Small intestine (tissue), 7 donors: ENCODE results near the gene ZNF438. TPM values are rescaled to one million over a fixed set of nuclear protein-coding genes. Genes with fewer than 3 reads are reported as not detected.

ENCODE experiments used
- DNase-seq, 2 donors: peaks; one replicate each; pipeline versions ENCODE4 v3.0.0 to v3.0.0-alpha.2; 2013
- FAIRE-seq: peaks from 2 replicates; lab custom pipeline; 2012; peaks lifted over from hg19 to GRCh38; lab: Jason Lieb, UNC
- H3K27ac ChIP-seq, 3 donors: one replicate each; pipeline ENCODE4 v1.5.1; 2013; ENCODE audit warnings: low read length in 2 of 3, mild to moderate bottlenecking in 2 of 3, control low read depth in 1 of 3, inconsistent platforms in 1 of 3, low read depth in 1 of 3, moderate library complexity in 1 of 3
- H3K27me3 ChIP-seq, 3 donors: one replicate each; pipeline ENCODE4 v1.6.1; 2013; ENCODE audit warnings: low read length in 3 of 3, inconsistent platforms in 1 of 3; ENCODE audit not compliant: control insufficient read depth in 3 of 3, insufficient read depth in 3 of 3
- H3K36me3 ChIP-seq, 3 donors: one replicate each; pipeline ENCODE4 v1.6.1; 2013; ENCODE audit warnings: low read length in 3 of 3, inconsistent platforms in 1 of 3, low read depth in 1 of 3, mild to moderate bottlenecking in 1 of 3, moderate library complexity in 1 of 3; ENCODE audit not compliant: control insufficient read depth in 3 of 3, insufficient read depth in 2 of 3
- H3K4me1 ChIP-seq, 3 donors: one replicate each; pipeline ENCODE4 v1.6.1; 2013; ENCODE audit warnings: low read length in 2 of 3, inconsistent platforms in 1 of 3, low read depth in 1 of 3, mild to moderate bottlenecking in 1 of 3, moderate library complexity in 1 of 3; ENCODE audit not compliant: control insufficient read depth in 3 of 3, insufficient read depth in 2 of 3
- H3K4me3 ChIP-seq, 3 donors: one replicate each; pipeline ENCODE4 v1.5.1; 2013; ENCODE audit warnings: low read length in 3 of 3, control low read depth in 1 of 3, inconsistent platforms in 1 of 3, low read depth in 1 of 3, mild to moderate bottlenecking in 1 of 3, moderate library complexity in 1 of 3
- H3K9me3 ChIP-seq, 2 donors: one replicate each; pipeline ENCODE4 v1.6.1; 2013; ENCODE audit warnings: low read depth in 1 of 2, low read length in 1 of 2; ENCODE audit not compliant: control insufficient read depth in 2 of 2, insufficient read depth in 1 of 2
- WGBS, 3 donors: extraction: QIAGEN DNeasy Blood & Tissue Kit; methylation state at CpG; one replicate each; pipeline ENCODE4 v1.1.7; 2013; 5-methylcytosine and 5-hydroxymethylcytosine counted together
- polyA plus RNA-seq, 4 donors: library from polyadenylated mRNA; stranded (reverse) in 3 of 4; unstranded in 1 of 4; fragments of 200-250 nt in 3 of 4; fragments of 120-200 nt in 1 of 4; gene quantifications; one replicate each; pipeline versions ENCODE4 v1.2.1 to v1.2.3, GENCODE V29; 2013
- donor health status: healthy with polysubstance abuse.
- donor health status: control.
- donor health status: control.
- donor health status: Bipolar disorder and iron deficiency.
- donor health status: healthy.

ZNF438 gene
- polyA plus RNA-seq, 4 donors, result 4.1 to 6.4 (median 5.5) TPM

DNA sequence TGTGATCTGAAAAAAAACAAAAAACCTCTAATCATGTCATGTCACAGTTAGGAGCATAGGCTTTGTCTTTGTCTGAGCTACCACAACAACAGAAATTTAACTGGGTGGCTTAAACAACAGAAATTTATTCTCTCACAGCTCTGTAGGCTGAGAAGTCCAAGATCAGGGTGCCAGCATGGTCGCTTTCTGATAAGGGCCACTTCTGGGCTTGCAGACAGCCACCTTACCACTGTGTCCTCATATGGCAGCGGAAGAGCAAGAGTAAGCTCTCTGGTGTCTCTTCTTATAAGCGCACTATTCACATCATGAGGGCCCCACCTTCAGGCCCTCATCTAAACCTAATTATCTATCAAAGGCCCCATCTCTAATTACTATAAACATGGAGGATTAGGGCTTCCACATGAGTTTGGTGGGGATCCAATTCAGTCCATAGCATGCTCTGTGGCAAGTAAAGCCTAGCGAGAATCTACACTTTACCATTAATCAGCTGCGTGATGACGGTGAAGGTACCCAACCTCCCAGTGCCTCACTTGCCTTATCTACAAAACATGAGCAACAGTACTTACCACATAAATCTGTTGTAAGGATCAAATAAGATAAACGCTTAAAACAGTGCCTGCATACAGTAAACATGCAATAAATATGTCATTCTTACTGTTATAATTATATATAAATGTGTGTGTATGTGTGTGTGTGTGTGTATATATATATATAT, 17.3 kb downstream of the ZNF438 start:
- WGBS, 3 donors, result 89 to 95% (median 92%) methylated on average over 7 of the region's 7 CpGs
- FAIRE-seq (no peak), DNase-seq (no peak)
- no peaks in the 10 kb centered on the region for H3K9me3 ChIP-seq
- H3K4me1 ChIP-seq, result peaks cover 0 to 6% (median 0%) of the 10 kb centered on the region in 3 donors
- no peak overlapping the region for H3K4me3 ChIP-seq
- no peaks in the 10 kb centered on the region for H3K36me3 ChIP-seq
- no peak overlapping the region for H3K27ac ChIP-seq
- H3K27me3 ChIP-seq, result no peaks in the 10 kb centered on the region

DNA sequence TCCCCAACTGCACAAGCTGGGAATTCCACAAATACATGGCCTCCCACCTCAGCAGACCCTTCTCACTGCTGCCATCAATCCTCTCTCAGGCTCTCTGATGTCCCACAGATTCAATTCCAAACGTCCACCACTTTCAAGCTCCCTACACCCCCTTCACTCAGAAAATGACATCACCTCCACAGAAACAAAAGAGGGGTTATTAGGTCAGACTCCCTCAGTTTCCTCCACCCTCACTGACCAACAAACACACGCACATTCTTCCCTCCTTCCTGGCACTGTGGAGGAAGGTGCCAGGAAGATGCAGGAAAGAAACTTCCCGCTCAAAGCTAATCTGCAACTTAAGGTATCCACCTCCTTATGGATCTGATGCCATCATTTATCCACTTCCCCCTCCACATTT, 18.3 kb downstream of the ZNF438 start:
- no peak for FAIRE-seq
- no peak overlapping the region for H3K27ac ChIP-seq

DNA sequence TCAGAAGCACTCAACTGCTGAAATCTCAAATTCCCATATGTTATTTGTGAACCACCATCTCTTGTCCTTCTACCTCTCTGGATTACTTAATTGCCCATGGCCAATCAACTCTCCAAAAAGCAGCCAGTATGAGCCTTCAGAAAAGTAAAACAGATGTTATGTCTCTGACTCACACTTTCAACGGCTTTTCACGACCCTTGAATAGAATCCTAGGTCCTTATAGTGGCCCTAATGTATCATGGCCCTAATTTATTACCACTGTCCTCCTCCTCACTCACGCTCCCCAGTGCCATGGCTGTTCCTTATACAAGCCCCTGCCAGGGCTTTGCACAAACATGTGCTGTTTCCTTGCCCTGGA, 20.0 kb downstream of the ZNF438 start:
- Histone ChIP-seq H3K36me3 (no peaks in the 10 kb centered on the region), H3K27ac (peak overlapping the region in 1 of 3 donors; percentile 45), H3K4me1 (peaks cover 0 to 4% (median 0%) of the 10 kb centered on the region in 3 donors), H3K9me3 (no peaks in the 10 kb centered on the region), H3K4me3 (no peak overlapping the region), H3K27me3 (no peaks in the 10 kb centered on the region)
- WGBS, 3 donors, result 42 to 57% (median 56%) methylated on average over 3 of the region's 3 CpGs
- no peak for FAIRE-seq
- DNase-seq, result no peak

More for the DNA sequence above, 18.3 kb downstream of the ZNF438 start:
- 78 to 90% (median 86%) methylated on average over 3 of the region's 3 CpGs for WGBS, 3 donors
- DNase-seq, result no peak
- Histone ChIP-seq H3K9me3 (no peaks in the 10 kb centered on the region), H3K4me1 (peaks cover 0 to 4% (median 0%) of the 10 kb centered on the region in 3 donors), H3K27me3 (no peaks in the 10 kb centered on the region), H3K4me3 (no peak overlapping the region), H3K36me3 (no peaks in the 10 kb centered on the region)

DNA sequence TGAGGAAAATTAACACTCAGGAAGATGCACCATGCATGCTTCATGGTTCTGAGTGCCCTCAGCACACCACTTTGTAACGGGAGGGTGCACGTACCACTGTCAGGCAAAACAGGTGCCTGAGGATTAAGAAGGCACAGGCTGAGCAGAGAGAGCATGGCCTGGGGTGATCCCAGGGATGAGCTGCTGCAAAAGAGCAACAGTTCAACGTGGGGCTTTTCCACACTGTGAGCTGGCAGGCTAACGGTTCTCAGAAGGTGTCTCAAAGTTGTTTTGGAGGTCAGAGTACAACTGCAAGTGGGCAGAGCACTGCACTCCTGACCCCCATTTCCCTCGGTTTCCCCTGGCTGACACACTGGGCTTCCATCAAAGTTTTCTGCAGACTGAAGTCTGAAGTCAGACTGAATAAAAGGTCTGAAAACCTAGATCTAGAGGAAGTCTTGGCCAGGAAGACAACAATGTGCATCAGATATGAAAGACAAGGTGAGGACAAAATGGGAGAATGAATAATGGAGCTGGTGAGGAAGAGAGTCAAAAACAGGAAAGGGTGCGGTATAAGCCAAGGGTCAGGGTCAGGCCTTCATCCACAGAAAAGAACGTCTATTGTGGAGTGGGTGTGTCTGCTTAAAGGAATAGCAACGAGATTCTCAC, 20.5 kb downstream of the ZNF438 start:
- Histone ChIP-seq H3K9me3 (no peaks in the 10 kb centered on the region), H3K27ac (peak overlapping the region in 1 of 3 donors; percentile 15), H3K4me1 (peaks cover 0 to 4% (median 0%) of the 10 kb centered on the region in 3 donors), H3K36me3 (no peaks in the 10 kb centered on the region), H3K4me3 (no peak overlapping the region), H3K27me3 (no peaks in the 10 kb centered on the region)
- FAIRE-seq (no peak), DNase-seq (peak in 1 of 2 donors; percentile 56)
- 32 to 57% (median 48%) methylated on average over 8 of the region's 8 CpGs for WGBS, 3 donors

DNA sequence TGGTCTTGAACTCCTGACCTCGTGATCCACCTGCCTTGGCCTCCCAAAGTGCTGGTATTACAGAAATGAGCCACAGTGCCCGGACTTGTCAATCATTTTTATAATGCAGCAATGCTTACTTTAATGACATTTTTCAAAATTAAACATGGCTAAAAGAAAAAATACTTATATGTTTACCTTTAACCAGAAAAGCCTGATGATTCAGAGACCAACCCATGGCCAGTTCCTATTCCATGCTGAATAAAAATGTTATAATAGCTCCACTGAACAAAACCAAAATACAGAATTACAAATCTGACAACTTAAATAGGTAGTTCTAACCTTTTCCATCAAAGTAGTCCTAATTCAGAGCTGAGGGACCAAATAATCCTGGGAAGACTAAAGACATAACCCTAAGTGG, 21.6 kb downstream of the ZNF438 start:
- Histone ChIP-seq H3K36me3 (no peaks in the 10 kb centered on the region), H3K4me1 (peaks cover 0 to 4% (median 0%) of the 10 kb centered on the region in 3 donors), H3K9me3 (no peaks in the 10 kb centered on the region), H3K27ac (no peak overlapping the region), H3K27me3 (no peaks in the 10 kb centered on the region), H3K4me3 (no peak overlapping the region)
- 90 to 97% (median 94%) methylated on average over 2 of the region's 2 CpGs for WGBS, 3 donors
- DNase-seq (no peak), FAIRE-seq (no peak)

DNA sequence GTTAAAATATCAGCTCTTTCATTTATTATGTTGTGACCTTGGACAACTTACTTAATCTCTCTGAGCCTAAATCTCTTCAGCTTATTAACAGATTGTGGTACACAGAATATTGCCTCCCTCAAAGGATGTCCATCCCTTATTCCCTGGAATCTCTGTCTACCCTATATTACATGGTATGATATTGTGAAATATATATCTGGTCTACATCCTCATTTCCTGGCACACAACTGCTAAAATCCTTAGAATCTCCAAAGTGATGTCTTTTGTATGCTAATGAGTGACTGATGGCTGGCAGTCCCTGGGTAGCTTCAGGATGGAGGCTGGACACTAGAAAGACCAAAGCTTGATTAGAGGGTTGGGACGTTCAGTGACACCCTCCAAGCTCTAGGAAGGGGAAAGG, 25.8 kb downstream of the ZNF438 start:
- DNase-seq (no peak), FAIRE-seq (no peak)
- no peak overlapping the region for H3K4me3 ChIP-seq
- H3K36me3 ChIP-seq, result no peaks in the 10 kb centered on the region
- peaks cover 0 to 5% (median 2%) of the 10 kb centered on the region in 3 donors for H3K4me1 ChIP-seq
- 92 to 100% (median 100%) methylated on average over 1 of the region's 1 CpG for WGBS, 3 donors
- no peaks in the 10 kb centered on the region for H3K27me3 ChIP-seq
- H3K27ac ChIP-seq, result no peak overlapping the region
- H3K9me3 ChIP-seq, result no peaks in the 10 kb centered on the region

DNA sequence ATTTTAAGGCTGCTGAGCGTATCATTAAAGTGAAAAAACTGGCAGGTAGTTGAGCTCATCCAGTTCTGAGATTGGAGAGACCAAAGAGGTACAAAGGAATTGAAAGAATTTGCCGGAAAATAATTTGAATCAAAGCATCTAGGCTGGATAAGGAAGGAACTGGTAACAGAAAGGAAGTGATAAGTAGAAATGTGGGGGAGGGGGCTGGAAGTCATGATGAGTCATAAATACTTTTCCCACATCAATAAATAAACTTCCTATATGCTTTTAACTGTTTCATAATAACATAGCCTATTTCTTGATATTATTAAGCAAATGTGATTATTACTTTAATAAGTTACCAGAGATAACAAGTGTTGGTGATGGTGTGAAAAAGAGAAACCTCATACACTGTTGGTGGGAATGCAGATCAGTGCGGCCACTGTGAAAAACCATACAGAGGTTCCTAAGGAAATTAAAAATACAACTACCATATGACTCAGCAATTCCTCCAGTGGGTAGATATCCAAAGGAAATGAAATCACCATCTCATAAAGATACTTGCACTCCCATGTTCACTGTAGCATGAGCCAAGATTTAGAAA, 27.0 kb downstream of the ZNF438 start:
- H3K36me3 ChIP-seq, result no peaks in the 10 kb centered on the region
- H3K9me3 ChIP-seq, result no peaks in the 10 kb centered on the region
- no peak for FAIRE-seq
- peaks cover 3 to 7% (median 5%) of the 10 kb centered on the region in 3 donors for H3K4me1 ChIP-seq
- no peak overlapping the region for H3K27ac ChIP-seq
- no peak overlapping the region for H3K4me3 ChIP-seq
- 73 to 87% (median 77%) methylated on average over 3 of the region's 3 CpGs for WGBS, 3 donors
- no peaks in the 10 kb centered on the region for H3K27me3 ChIP-seq
- DNase-seq, result no peak

DNA sequence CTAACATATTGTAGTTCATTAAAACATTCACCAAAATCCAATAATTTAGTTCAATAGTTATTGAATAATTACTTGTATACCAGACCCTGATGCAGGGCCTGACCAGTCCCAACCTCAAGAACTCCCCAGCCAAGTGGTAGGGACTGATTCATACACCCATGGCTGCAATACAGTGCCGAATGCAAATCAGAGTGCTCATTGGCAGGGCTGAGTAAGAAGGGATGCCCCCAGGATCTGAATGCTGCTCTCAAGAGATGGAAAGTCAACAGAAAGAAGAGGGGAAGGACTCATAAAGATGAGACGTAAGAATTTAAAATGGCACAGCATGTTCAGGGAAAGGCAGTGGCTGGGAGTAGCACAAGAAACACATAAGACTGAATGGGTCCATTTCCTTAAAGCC, 29.9 kb downstream of the ZNF438 start:
- WGBS, 3 donors, result 56 to 79% (median 71%) methylated on average over 2 of the region's 2 CpGs
- Histone ChIP-seq H3K4me3 (no peak overlapping the region), H3K36me3 (no peaks in the 10 kb centered on the region), H3K9me3 (no peaks in the 10 kb centered on the region), H3K27ac (peak overlapping the region in 1 of 3 donors; percentile 78), H3K27me3 (no peaks in the 10 kb centered on the region), H3K4me1 (peaks cover 5 to 10% (median 6%) of the 10 kb centered on the region in 3 donors)
- FAIRE-seq (no peak), DNase-seq (no peak)
